Stomach (tissue), 4 donors: ENCODE measurements around the gene KDR.

Experiments used
- POLR2A ChIP-seq, 4 donors: fragments of 450-650 bp; IDR thresholded peaks; one replicate each; pipeline ENCODE4 v1.6.1; 2016; ENCODE audit warnings: antibody characterized with exemption in 4 of 4, control low read depth in 2 of 4, mild to moderate bottlenecking in 1 of 4, moderate library complexity in 1 of 4
- POLR2AphosphoS5 ChIP-seq, 3 donors: sonication (generic); formaldehyde crosslinking; IDR thresholded peaks; one replicate each; pipeline ENCODE4 v1.6.1; 2016; ENCODE audit warnings: antibody characterized with exemption in 3 of 3
- TF ChIP-seq, protein P1 (sequence below), 7 experiments: fragments of 450-650 bp in 4 of 7; fragments of 200-600 bp in 3 of 7; sonication (generic) in 3 of 7; IDR thresholded peaks; one replicate each; pipeline ENCODE4 v1.5.1; 2016 to 2019; ENCODE audit warnings: antibody characterized with exemption in 7 of 7, control low read depth in 2 of 7, mild to moderate bottlenecking in 1 of 7

DNA sequence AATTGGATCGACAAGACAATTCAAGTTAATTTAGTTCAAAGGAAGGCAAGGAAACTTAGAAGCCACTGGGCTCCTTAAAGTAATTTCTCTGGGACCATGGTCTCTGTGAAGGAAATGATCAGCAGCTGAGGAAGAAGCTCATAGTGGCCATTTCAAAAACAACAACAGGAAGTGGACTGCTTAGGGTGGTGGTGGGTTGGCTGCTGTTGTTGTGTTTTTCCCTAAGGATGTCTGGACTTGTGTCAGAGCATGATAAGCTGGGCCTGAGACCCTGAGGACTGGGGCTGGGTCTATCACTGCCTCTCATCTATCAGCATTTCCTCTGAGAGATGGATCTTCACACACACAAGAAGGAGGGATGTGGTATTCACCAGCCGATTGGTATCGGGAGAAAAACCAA, 18.3 kb downstream of the KDR start:
- TF ChIP-seq POLR2A (IDR thresholded peaks at IDR 0.05) = no peak
- TF ChIP-seq, protein P1, sequence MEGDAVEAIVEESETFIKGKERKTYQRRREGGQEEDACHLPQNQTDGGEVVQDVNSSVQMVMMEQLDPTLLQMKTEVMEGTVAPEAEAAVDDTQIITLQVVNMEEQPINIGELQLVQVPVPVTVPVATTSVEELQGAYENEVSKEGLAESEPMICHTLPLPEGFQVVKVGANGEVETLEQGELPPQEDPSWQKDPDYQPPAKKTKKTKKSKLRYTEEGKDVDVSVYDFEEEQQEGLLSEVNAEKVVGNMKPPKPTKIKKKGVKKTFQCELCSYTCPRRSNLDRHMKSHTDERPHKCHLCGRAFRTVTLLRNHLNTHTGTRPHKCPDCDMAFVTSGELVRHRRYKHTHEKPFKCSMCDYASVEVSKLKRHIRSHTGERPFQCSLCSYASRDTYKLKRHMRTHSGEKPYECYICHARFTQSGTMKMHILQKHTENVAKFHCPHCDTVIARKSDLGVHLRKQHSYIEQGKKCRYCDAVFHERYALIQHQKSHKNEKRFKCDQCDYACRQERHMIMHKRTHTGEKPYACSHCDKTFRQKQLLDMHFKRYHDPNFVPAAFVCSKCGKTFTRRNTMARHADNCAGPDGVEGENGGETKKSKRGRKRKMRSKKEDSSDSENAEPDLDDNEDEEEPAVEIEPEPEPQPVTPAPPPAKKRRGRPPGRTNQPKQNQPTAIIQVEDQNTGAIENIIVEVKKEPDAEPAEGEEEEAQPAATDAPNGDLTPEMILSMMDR (IDR thresholded peaks at IDR 0.05) = no peak
- TF ChIP-seq POLR2AphosphoS5 (IDR thresholded peaks at IDR 0.05) = no peak
